Caco-2 (cell line): ENCODE results near the gene ZNF836. TPM values are rescaled to one million over a fixed set of nuclear protein-coding genes. Genes with fewer than 3 reads are reported as not detected.

Source experiments
- BruUV-seq: library from RNA; stranded (reverse); fragments of 400-500 nt; replicated peaks from 2 replicates; lab custom pipeline; 2021; lab: Mats Ljungman, UMichigan
- CTCF ChIA-PET: fragments of 300-600 bp; sonication (Branson Sonifier 250); formaldehyde crosslinking; loops from one replicate; lab custom pipeline; 2022; ENCODE audit warnings: antibody characterized with exemption; lab: Charles Lee
- POLR2A ChIA-PET: fragments of 300-600 bp; sonication (Branson Sonifier 250); formaldehyde crosslinking; loops from one replicate; lab custom pipeline; 2022; ENCODE audit warnings: antibody characterized with exemption; lab: Charles Lee
- DNase-seq, 2 experiments: peaks; one replicate each; pipeline versions ENCODE4 v3.0.0 to v3.0.0-alpha.2; 2020 to 2022
- H3K27me3 ChIP-seq: replicated peaks from 2 replicates; pipeline ENCODE4 v1.6.0; 2011; ENCODE audit warnings: low read length; ENCODE audit not compliant: control insufficient read depth, insufficient read depth
- H3K36me3 ChIP-seq: 2 replicates; pipeline ENCODE4 v1.5.1; 2011; ENCODE audit warnings: low read length; ENCODE audit not compliant: control insufficient read depth, insufficient read depth
- H3K4me1 ChIP-seq: fragments of 250-450 bp; sonication (Bioruptor Pico); 2 replicates; pipeline ENCODE4 v1.5.1; 2020; ENCODE audit warnings: mild to moderate bottlenecking
- H3K4me3 ChIP-seq: 2 replicates; pipeline ENCODE4 v1.5.1; 2011; ENCODE audit warnings: low read depth, mild to moderate bottlenecking, control low read depth, low read length
- H3K9me3 ChIP-seq: fragments of 250-450 bp; sonication (Bioruptor Pico); 2 replicates; pipeline ENCODE4 v1.5.1; 2020; ENCODE audit warnings: mild to moderate bottlenecking, moderate library complexity
- H3K27ac Mint-ChIP-seq: one replicate; pipeline ENCODE4 v1.8.0; 2022; ENCODE audit warnings: mixed read lengths; ENCODE audit not compliant: unreplicated experiment
- H3K27me3 Mint-ChIP-seq: one replicate; pipeline ENCODE4 v1.8.0; 2022; ENCODE audit warnings: mixed read lengths; ENCODE audit not compliant: insufficient read depth, unreplicated experiment
- H3K36me3 Mint-ChIP-seq: one replicate; pipeline ENCODE4 v1.8.0; 2022; ENCODE audit warnings: mild to moderate bottlenecking, mixed read lengths; ENCODE audit not compliant: insufficient read depth, unreplicated experiment
- H3K4me1 Mint-ChIP-seq: one replicate; pipeline ENCODE4 v1.8.0; 2022; ENCODE audit warnings: low read depth, mixed read lengths; ENCODE audit not compliant: unreplicated experiment
- H3K4me3 Mint-ChIP-seq: one replicate; pipeline ENCODE4 v1.8.0; 2022; ENCODE audit warnings: mild to moderate bottlenecking, moderate library complexity, mixed read lengths; ENCODE audit not compliant: unreplicated experiment
- H3K9me3 Mint-ChIP-seq: one replicate; pipeline ENCODE4 v1.8.0; 2022; ENCODE audit warnings: mixed read lengths; ENCODE audit not compliant: unreplicated experiment
- intact Hi-C: fragments of 100-400 bp; cut with micrococcal nuclease; formaldehyde crosslinking; loops from one replicate; pipeline ENCODE4 v1.10.0; 2022; ENCODE audit not compliant: unreplicated experiment
- total RNA-seq: library from RNA; stranded (reverse); gene quantifications from 2 replicates; pipeline ENCODE4 v1.2.3, GENCODE V29; 2022
- TF ChIP-seq, protein P1 (sequence below), 2 experiments: fragments of 200-600 bp in 1 of 2; IDR thresholded peaks; 1 replicate in 1 of 2; 2 replicates in 1 of 2; pipeline versions ENCODE4 v1.5.1 to v1.8.0; 2011 to 2022; ENCODE audit warnings: antibody characterized with exemption in 1 of 2, control low read depth in 1 of 2, inconsistent platforms in 1 of 2, low read depth in 1 of 2, low read length in 1 of 2, mild to moderate bottlenecking in 1 of 2, moderate library complexity in 1 of 2; ENCODE audit not compliant: insufficient read depth in 1 of 2, severe bottlenecking in 1 of 2, unreplicated experiment in 1 of 2

The ZNF836 gene
- total RNA-seq, 1 experiment from 2014 or later = 6.3 TPM

DNA sequence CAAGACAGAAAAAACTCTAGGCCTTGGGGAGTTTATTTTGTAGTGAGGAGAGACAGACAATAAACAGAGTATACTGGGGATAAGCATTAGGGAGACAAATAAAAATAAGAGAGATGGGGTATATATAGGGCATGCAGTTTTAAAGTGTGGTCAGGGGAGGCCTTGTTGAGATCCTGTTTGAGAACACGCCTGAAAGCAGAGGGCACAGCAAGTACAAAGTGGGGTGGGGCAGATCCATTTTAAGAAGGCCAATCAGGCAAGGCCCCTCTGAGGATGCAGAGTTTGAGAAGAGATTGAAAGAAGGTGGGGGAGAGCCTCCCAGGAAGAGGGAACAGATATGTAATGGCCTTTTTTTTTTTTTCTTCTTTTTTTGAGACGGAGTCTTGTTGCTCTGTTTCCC, 20.5 kb upstream of the ZNF836 start:
- intact Hi-C loops = no loop called here
- ChIA-PET POLR2A (no interaction called here), CTCF (no interaction called here)
- Mint-ChIP-seq H3K4me1 (peaks cover 23% of the 10 kb centered on the region), H3K9me3 (no peaks in the 10 kb centered on the region), H3K4me3 (peak overlapping the region; percentile 81), H3K36me3 (peaks cover 73% of the 10 kb centered on the region), H3K27me3 (no peaks in the 10 kb centered on the region), H3K27ac (peak overlapping the region; percentile 98)
- DNase-seq = no peak
- no peaks in the 10 kb centered on the region for H3K9me3 ChIP-seq
- H3K36me3 ChIP-seq = peaks cover 4% of the 10 kb centered on the region
- H3K27me3 ChIP-seq = no peaks in the 10 kb centered on the region
- BruUV-seq = no TSS peak
- no peak overlapping the region for H3K4me3 ChIP-seq
- H3K4me1 ChIP-seq = peaks cover 9% of the 10 kb centered on the region
- TF ChIP-seq, protein P1, sequence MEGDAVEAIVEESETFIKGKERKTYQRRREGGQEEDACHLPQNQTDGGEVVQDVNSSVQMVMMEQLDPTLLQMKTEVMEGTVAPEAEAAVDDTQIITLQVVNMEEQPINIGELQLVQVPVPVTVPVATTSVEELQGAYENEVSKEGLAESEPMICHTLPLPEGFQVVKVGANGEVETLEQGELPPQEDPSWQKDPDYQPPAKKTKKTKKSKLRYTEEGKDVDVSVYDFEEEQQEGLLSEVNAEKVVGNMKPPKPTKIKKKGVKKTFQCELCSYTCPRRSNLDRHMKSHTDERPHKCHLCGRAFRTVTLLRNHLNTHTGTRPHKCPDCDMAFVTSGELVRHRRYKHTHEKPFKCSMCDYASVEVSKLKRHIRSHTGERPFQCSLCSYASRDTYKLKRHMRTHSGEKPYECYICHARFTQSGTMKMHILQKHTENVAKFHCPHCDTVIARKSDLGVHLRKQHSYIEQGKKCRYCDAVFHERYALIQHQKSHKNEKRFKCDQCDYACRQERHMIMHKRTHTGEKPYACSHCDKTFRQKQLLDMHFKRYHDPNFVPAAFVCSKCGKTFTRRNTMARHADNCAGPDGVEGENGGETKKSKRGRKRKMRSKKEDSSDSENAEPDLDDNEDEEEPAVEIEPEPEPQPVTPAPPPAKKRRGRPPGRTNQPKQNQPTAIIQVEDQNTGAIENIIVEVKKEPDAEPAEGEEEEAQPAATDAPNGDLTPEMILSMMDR (IDR thresholded peaks at IDR 0.05; ENCODE audit: insufficient read depth in 1 of 2, low read depth in 1 of 2, low read length in 1 of 2, severe bottlenecking in 1 of 2, unreplicated experiment in 1 of 2) = no peak

DNA sequence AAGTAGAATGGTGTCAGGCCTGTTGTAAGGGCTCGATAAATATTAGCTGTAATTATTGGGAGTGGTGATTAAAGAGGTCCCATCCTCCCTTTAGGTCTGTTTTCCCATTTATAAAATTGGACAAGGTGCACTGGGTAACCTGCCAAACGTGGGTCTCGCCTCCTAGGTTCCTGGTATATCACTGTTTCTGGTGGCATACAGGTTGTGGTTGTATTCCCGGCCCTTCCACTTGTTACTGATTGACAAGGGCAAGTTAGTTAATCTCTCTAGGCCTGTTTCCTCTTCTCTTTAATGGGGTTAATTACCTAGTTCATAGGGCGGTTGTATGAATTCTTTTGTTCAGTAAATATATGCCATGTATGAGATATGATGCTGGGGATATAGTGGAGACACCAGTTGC, 20.0 kb upstream of the ZNF836 start:
- peak overlapping the region; percentile 93 for H3K4me3 ChIP-seq
- Mint-ChIP-seq H3K36me3 (peaks cover 68% of the 10 kb centered on the region), H3K9me3 (no peaks in the 10 kb centered on the region), H3K4me1 (peaks cover 23% of the 10 kb centered on the region), H3K4me3 (peak overlapping the region; percentile 81), H3K27me3 (no peaks in the 10 kb centered on the region), H3K27ac (peak overlapping the region; percentile 98)
- intact Hi-C loops = no loop called here
- no peaks in the 10 kb centered on the region for H3K27me3 ChIP-seq
- TSS peak; percentile 40 for BruUV-seq
- no peak for DNase-seq
- POLR2A ChIA-PET = no interaction called here
- CTCF ChIA-PET = no interaction called here
- H3K9me3 ChIP-seq = no peaks in the 10 kb centered on the region
- peaks cover 4% of the 10 kb centered on the region for H3K36me3 ChIP-seq
- TF ChIP-seq, protein P1 (IDR thresholded peaks at IDR 0.05; ENCODE audit: insufficient read depth in 1 of 2, low read depth in 1 of 2, low read length in 1 of 2, severe bottlenecking in 1 of 2, unreplicated experiment in 1 of 2) = no peak
- peaks cover 9% of the 10 kb centered on the region for H3K4me1 ChIP-seq

DNA sequence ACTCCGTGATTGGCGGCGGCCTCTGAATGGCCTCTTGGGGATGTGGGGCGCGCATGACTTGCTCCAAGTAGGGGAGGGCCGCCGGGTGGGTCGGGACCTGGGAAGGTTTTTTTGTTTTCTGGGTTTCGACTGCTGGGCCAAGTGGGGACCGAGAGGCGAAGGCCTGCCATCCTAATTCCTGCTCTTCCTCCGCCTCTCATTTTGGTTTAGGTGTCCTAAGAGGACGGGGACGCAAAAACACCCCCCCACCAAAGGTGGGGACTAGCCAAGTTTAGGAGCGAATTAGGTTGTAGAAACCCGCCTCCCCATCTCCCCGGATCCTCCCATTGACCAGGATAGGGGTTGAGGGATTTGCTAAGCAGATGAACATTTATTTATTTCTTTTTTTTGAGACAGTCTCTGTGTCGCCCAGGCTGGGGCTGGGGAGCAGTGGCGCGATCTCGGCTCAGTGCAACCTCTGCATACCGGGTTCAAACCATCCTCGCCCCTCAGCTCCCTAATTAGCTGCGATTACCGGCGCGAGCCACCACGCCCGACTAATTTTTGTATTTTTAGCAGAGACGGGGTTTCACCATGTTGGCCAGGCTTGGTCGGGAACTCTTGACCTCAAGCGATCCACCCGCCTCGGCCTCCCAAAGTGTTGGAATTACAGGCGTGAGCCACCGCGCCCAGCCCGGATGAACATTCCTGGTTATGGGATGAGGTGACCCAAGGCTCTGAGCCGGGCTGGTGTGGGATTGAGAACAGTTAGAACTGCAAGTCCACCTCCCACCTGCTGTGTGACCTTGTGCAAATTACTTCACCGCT, 19.3 kb upstream of the ZNF836 start:
- TF ChIP-seq, protein P1 (IDR thresholded peaks at IDR 0.05; ENCODE audit: insufficient read depth in 1 of 2, low read depth in 1 of 2, low read length in 1 of 2, severe bottlenecking in 1 of 2, unreplicated experiment in 1 of 2) = no peak
- Mint-ChIP-seq H3K4me3 (peak overlapping the region; percentile 81), H3K27ac (peak overlapping the region; percentile 98), H3K36me3 (peaks cover 61% of the 10 kb centered on the region), H3K9me3 (no peaks in the 10 kb centered on the region), H3K27me3 (no peaks in the 10 kb centered on the region), H3K4me1 (peaks cover 23% of the 10 kb centered on the region)
- peaks cover 4% of the 10 kb centered on the region for H3K36me3 ChIP-seq
- DNase-seq = peak; percentile 20 to 52
- peak overlapping the region; percentile 93 for H3K4me3 ChIP-seq
- CTCF ChIA-PET = no interaction called here
- no TSS peak for BruUV-seq
- intact Hi-C loops = no loop called here
- H3K27me3 ChIP-seq = no peaks in the 10 kb centered on the region
- peaks cover 9% of the 10 kb centered on the region for H3K4me1 ChIP-seq
- no peaks in the 10 kb centered on the region for H3K9me3 ChIP-seq
- POLR2A ChIA-PET = interaction anchor here (0.6 kb wide), 1 partner anchor 95 kb away, joined by 3 read pairs; the partner anchor contains the start of gene ZNF841
